HCT116 (cell line): Measurements from ENCODE around the gene ACBD6. TPM values are rescaled to one million over a fixed set of nuclear protein-coding genes. Genes with fewer than 3 reads are reported as not detected.

Experiments used
- ATAC-seq: fragments of 200-7000 bp; cut with Tn5 transposase; 2 replicates; pipeline ENCODE4 v1.9.1; 2020; ENCODE audit warnings: mild to moderate bottlenecking, moderate library complexity
- BruUV-seq: library from RNA; stranded (reverse); fragments of 400-500 nt; replicated peaks from 2 replicates; lab custom pipeline; 2021; lab: Mats Ljungman, UMichigan
- CTCF ChIA-PET: fragments of 300-600 bp; sonication (Branson Sonifier 250); formaldehyde crosslinking; loops from one replicate; lab custom pipeline; 2021; ENCODE audit warnings: antibody characterized with exemption; lab: Charles Lee
- POLR2A ChIA-PET: fragments of 300-600, 350-600 bp; sonication (Branson Sonifier 250); formaldehyde crosslinking; loops from one replicate; lab custom pipeline; 2021; ENCODE audit warnings: antibody characterized with exemption; lab: Charles Lee
- RAD21 ChIA-PET, 2 experiments: fragments of 300-600 bp; sonication (Branson Sonifier 250); formaldehyde crosslinking; loops; one replicate each; lab custom pipeline; 2023; ENCODE audit warnings: low total read pairs in 2 of 2; ENCODE audit not compliant: uncharacterized antibody in 2 of 2, unreplicated experiment in 2 of 2, low non-redundant PET in 1 of 2; lab: Charles Lee
- DNase-seq: peaks from one replicate; pipeline ENCODE4 v3.0.0-alpha.2; 2010; ENCODE audit warnings: low read depth, low spot score
- H2AFZ ChIP-seq: fragments of 200-600 bp; shearing (Covaris generic), sonication (generic); 2 replicates; pipeline ENCODE4 v1.6.1; 2017; ENCODE audit warnings: low read depth, mixed run types, mixed read lengths, antibody characterized with exemption, low read length; ENCODE audit not compliant: poor library complexity, severe bottlenecking
- H3K27ac ChIP-seq: 2 replicates; pipeline ENCODE4 v1.5.1; 2012; ENCODE audit warnings: low read depth, low read length
- H3K27me3 ChIP-seq: fragments of 200-600 bp; sonication (generic); 2 replicates; pipeline ENCODE4 v1.6.1; 2016; ENCODE audit warnings: mixed run types, low read length, mixed read lengths; ENCODE audit not compliant: insufficient read depth
- H3K36me3 ChIP-seq, 2 experiments: fragments of 200-500 bp in 1 of 2; fragments of 200-600 bp in 1 of 2; sonication (Bioruptor generic) in 1 of 2; sonication (generic) in 1 of 2; 2 replicates each; pipeline versions ENCODE4 v1.5.1 to v1.6.1; 2014 to 2016; ENCODE audit warnings: low read length in 2 of 2, inconsistent platforms in 1 of 2, mixed read lengths in 1 of 2, mixed run types in 1 of 2; ENCODE audit not compliant: insufficient read depth in 2 of 2, control insufficient read depth in 1 of 2
- H3K4me1 ChIP-seq, 2 experiments: fragments of 200-600 bp in 1 of 2; sonication (generic) in 1 of 2; 2 replicates each; pipeline versions ENCODE4 v1.5.1 to v1.6.1; 2012 to 2017; ENCODE audit warnings: low read length in 2 of 2, inconsistent platforms in 1 of 2, mild to moderate bottlenecking in 1 of 2, mixed read lengths in 1 of 2, mixed run types in 1 of 2, moderate library complexity in 1 of 2; ENCODE audit not compliant: insufficient read depth in 2 of 2, control insufficient read depth in 1 of 2
- H3K4me2 ChIP-seq: fragments of 200-600 bp; sonication (generic); 2 replicates; pipeline ENCODE4 v1.6.1; 2017; ENCODE audit warnings: mixed run types, low read length, mixed read lengths
- H3K4me3 ChIP-seq, 2 experiments: fragments of 200-600 bp in 1 of 2; sonication (generic) in 1 of 2; replicated peaks in 1 of 2; 2 replicates each; pipeline ENCODE4 v1.5.1; 2011 to 2016; ENCODE audit warnings: low read length in 2 of 2, control low read depth in 1 of 2, low read depth in 1 of 2, mild to moderate bottlenecking in 1 of 2, mixed read lengths in 1 of 2, mixed run types in 1 of 2
- H3K79me2 ChIP-seq: fragments of 200-600 bp; sonication (generic); 2 replicates; pipeline ENCODE4 v1.6.1; 2017; ENCODE audit warnings: mild to moderate bottlenecking, mixed run types, low read length, moderate library complexity, mixed read lengths; ENCODE audit not compliant: insufficient read depth
- H3K9ac ChIP-seq: fragments of 200-600 bp; sonication (generic); 2 replicates; pipeline ENCODE4 v1.6.1; 2016; ENCODE audit warnings: low read length, mixed read lengths
- H3K9me2 ChIP-seq: fragments of 200-600 bp; sonication (generic), shearing (Covaris generic); 2 replicates; pipeline ENCODE4 v1.6.1; 2017; ENCODE audit warnings: mixed run types, mild to moderate bottlenecking, moderate library complexity; ENCODE audit not compliant: insufficient read depth
- H3K9me3 ChIP-seq, 2 experiments: fragments of 200-500 bp in 1 of 2; fragments of 200-600 bp in 1 of 2; sonication (Bioruptor generic) in 1 of 2; sonication (generic) in 1 of 2; 2 replicates each; pipeline ENCODE4 v1.6.1; 2014 to 2017; ENCODE audit warnings: low read length in 2 of 2, mixed read lengths in 2 of 2, inconsistent platforms in 1 of 2, low read depth in 1 of 2, mild to moderate bottlenecking in 1 of 2, mixed run types in 1 of 2, moderate library complexity in 1 of 2; ENCODE audit not compliant: control insufficient read depth in 1 of 2, insufficient read depth in 1 of 2
- H4K20me1 ChIP-seq: fragments of 200-600 bp; sonication (generic), shearing (Covaris generic); 2 replicates; pipeline ENCODE4 v1.6.1; 2017; ENCODE audit warnings: mixed run types, mild to moderate bottlenecking, moderate library complexity; ENCODE audit not compliant: insufficient read depth
- CEBPB ChIP-seq: IDR thresholded peaks from 2 replicates; pipeline ENCODE4 v1.6.1; 2012; ENCODE audit warnings: low read depth
- CTCF ChIP-seq, 3 experiments: fragments of 200-600 bp in 1 of 3; sonication (generic) in 1 of 3; IDR thresholded peaks in 2 of 3; conservative IDR thresholded peaks in 1 of 3; 2 replicates each; pipeline ENCODE4 v1.5.1; 2012 to 2017; ENCODE audit warnings: low read depth in 2 of 3, low read length in 2 of 3, antibody characterized with exemption in 1 of 3, borderline replicate concordance in 1 of 3, control low read depth in 1 of 3, mild to moderate bottlenecking in 1 of 3, mixed read lengths in 1 of 3, mixed run types in 1 of 3, moderate library complexity in 1 of 3; ENCODE audit not compliant: insufficient read depth in 1 of 3
- ELF1 ChIP-seq: IDR thresholded peaks from 2 replicates; pipeline ENCODE4 v1.6.1; 2012; ENCODE audit warnings: low read depth, borderline replicate concordance
- EZH2 ChIP-seq: fragments of 200-600 bp; sonication (generic); IDR thresholded peaks from 2 replicates; pipeline ENCODE4 v1.6.1; 2017; ENCODE audit warnings: antibody characterized with exemption, mixed run types
- EZH2phosphoT487 ChIP-seq: fragments of 200-600 bp; IDR thresholded peaks from 2 replicates; pipeline ENCODE4 v1.6.1; 2018; ENCODE audit warnings: antibody characterized with exemption, borderline replicate concordance
- JUND ChIP-seq: IDR thresholded peaks from 2 replicates; pipeline ENCODE4 v1.6.1; 2012
- POLR2AphosphoS5 ChIP-seq: IDR thresholded peaks from 2 replicates; pipeline ENCODE4 v1.6.1; 2011; ENCODE audit warnings: mild to moderate bottlenecking, low read depth, low read length, moderate library complexity
- YY1 ChIP-seq: IDR thresholded peaks from 2 replicates; pipeline ENCODE4 v1.6.1; 2011; ENCODE audit warnings: low read length, low read depth, moderate library complexity, mild to moderate bottlenecking; ENCODE audit not compliant: insufficient replicate concordance; ENCODE audit errors: extremely low read depth
- ZFX ChIP-seq: fragments of 450-650 bp; IDR thresholded peaks from 2 replicates; pipeline ENCODE4 v1.6.1; 2017
- ZNF274 ChIP-seq: fragments of 200-500 bp; sonication (Bioruptor generic); IDR thresholded peaks from 2 replicates; pipeline ENCODE4 v1.6.1; 2014; ENCODE audit warnings: mild to moderate bottlenecking, low read depth, low read length, inconsistent platforms
- intact Hi-C: fragments of 100-400 bp; cut with micrococcal nuclease; formaldehyde crosslinking; loops from 2 replicates; pipeline ENCODE4 v1.10.0; 2022
- total RNA-seq: library from RNA; stranded (reverse); gene quantifications from one replicate; pipeline ENCODE4 v1.2.1, GENCODE V29; 2021; ENCODE audit not compliant: unreplicated experiment
- TF ChIP-seq, protein P1 (sequence below): IDR thresholded peaks from 2 replicates; pipeline ENCODE4 v1.6.1; 2012

ACBD6 gene
- total RNA-seq, 1 experiment from 2014 or later: 43.2 TPM

DNA sequence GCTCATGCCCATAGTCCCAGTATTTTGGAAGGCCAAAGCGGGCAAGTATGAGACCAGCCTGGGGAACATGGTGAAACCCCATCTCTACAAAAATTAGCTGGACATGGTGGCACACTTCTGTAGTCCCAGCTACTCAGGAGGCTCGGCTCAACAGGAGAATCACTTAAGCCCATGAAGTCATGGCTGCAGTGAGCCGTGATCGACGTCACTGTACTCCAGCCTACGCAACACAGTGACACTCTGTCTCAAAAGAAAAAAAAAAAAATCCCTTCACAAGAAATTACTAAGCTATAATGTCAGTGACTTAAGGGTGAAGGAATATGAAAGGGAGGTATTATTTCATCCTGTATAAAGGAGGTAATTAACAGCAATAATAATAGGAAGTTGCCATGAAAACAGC, 99.8 kb downstream of the ACBD6 start:
- ChIA-PET POLR2A (no interaction called here), RAD21 (no interaction called here), CTCF (no interaction called here)
- H3K9me3 ChIP-seq: no peaks in the 10 kb centered on the region
- no peak overlapping the region for H2AFZ ChIP-seq
- H3K79me2 ChIP-seq: peaks cover 5% of the 10 kb centered on the region
- DNase-seq (no peak), ATAC-seq (no peak)
- H3K27ac ChIP-seq: no peak overlapping the region
- intact Hi-C loops: no loop called here
- no peaks in the 10 kb centered on the region for H3K36me3 ChIP-seq
- no peak overlapping the region for H3K4me3 ChIP-seq
- 0 out of 2 replicates have a peak, but pooled peaks cover 4% of the 10 kb centered on the region for H4K20me1 ChIP-seq
- no peak overlapping the region for H3K4me2 ChIP-seq
- no TSS peak for BruUV-seq
- H3K27me3 ChIP-seq: no peaks in the 10 kb centered on the region
- no peak overlapping the region for H3K9ac ChIP-seq
- TF ChIP-seq YY1 (no peak), CEBPB (no peak), ZNF274 (no peak), EZH2 (no peak), CTCF (IDR thresholded peaks at IDR 0.05 in 2 of 3, conservative IDR thresholded peaks at IDR 0.05 in 1 of 3; ENCODE audit: borderline replicate concordance in 1 of 3, insufficient read depth in 1 of 3, low read depth in 2 of 3, low read length in 2 of 3) (no peak), ZFX (no peak), ELF1 (no peak), EZH2phosphoT487 (no peak), POLR2AphosphoS5 (no peak), JUND (no peak)
- TF ChIP-seq, protein P1, sequence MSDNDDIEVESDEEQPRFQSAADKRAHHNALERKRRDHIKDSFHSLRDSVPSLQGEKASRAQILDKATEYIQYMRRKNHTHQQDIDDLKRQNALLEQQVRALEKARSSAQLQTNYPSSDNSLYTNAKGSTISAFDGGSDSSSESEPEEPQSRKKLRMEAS: no peak
- no peaks in the 10 kb centered on the region for H3K4me1 ChIP-seq
- H3K9me2 ChIP-seq: no peaks in the 10 kb centered on the region
